ENCODE measurements around the gene MRPS34.

DNA sequence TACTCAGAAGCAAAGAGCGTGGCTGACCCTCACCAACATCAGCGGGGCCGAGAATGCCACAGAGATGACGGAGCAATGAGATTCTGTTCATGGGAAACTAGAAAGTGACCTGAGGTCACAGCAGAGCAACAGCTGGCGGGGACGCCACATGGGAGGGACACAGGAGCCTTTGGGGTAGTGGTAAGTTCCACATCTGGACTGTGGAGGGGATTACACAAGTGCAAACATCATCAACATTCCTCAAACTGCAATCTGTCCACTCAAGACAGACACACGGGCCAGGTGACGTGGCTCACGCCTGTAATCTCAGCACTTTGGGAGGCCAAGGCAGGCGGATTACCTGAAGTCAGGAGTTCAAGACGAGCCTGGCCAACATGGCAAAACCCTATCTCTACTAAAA, 42.5 kb upstream of the MRPS34 start:
- TF ChIP-seq, protein P1, sequence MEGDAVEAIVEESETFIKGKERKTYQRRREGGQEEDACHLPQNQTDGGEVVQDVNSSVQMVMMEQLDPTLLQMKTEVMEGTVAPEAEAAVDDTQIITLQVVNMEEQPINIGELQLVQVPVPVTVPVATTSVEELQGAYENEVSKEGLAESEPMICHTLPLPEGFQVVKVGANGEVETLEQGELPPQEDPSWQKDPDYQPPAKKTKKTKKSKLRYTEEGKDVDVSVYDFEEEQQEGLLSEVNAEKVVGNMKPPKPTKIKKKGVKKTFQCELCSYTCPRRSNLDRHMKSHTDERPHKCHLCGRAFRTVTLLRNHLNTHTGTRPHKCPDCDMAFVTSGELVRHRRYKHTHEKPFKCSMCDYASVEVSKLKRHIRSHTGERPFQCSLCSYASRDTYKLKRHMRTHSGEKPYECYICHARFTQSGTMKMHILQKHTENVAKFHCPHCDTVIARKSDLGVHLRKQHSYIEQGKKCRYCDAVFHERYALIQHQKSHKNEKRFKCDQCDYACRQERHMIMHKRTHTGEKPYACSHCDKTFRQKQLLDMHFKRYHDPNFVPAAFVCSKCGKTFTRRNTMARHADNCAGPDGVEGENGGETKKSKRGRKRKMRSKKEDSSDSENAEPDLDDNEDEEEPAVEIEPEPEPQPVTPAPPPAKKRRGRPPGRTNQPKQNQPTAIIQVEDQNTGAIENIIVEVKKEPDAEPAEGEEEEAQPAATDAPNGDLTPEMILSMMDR (IDR thresholded peaks at IDR 0.05): no peak
- TF ChIP-seq POLR2AphosphoS5 (IDR thresholded peaks at IDR 0.05): no peak
